Measurements from ENCODE around the gene GCH1. TPM values are rescaled to one million over a fixed set of nuclear protein-coding genes. Genes with fewer than 3 reads are reported as not detected.

The GCH1 gene
- total RNA-seq, 1 donor from 2014 or later = 52.5 TPM

DNA sequence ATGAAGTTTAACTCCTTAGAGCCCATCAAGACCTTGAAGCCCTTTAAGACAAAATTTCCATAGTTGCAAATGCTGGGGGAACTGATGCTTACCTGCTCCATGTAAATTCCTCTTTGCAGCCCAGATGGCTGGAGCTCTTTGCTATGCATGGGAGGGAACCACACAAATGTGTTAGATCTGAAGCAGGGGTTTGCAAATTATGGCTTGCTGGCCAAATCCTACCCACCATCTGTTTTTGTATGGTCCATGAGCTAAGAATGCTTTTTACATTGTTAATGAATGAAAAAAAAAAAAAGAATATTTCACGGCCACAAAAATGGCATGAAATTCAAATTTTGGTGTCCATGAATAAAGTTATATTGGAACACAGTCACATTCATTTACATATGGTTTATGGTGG is 74.6 kb downstream of the GCH1 start:
- DNase-seq (ENCODE audit: low spot score) = no peak
- Mint-ChIP-seq H3K9me3 (peaks cover 31% of the 10 kb centered on the region), H3K27ac (no peak overlapping the region), H3K4me3 (ENCODE audit: low read depth) (no peak overlapping the region), H3K4me1 (ENCODE audit: low read depth) (peaks cover 4% of the 10 kb centered on the region), H3K36me3 (ENCODE audit: low read depth) (peaks cover 6% of the 10 kb centered on the region), H3K27me3 (ENCODE audit: low read depth) (peaks cover 8% of the 10 kb centered on the region)
- intact Hi-C loops (cut with micrococcal nuclease) = no loop called here

DNA sequence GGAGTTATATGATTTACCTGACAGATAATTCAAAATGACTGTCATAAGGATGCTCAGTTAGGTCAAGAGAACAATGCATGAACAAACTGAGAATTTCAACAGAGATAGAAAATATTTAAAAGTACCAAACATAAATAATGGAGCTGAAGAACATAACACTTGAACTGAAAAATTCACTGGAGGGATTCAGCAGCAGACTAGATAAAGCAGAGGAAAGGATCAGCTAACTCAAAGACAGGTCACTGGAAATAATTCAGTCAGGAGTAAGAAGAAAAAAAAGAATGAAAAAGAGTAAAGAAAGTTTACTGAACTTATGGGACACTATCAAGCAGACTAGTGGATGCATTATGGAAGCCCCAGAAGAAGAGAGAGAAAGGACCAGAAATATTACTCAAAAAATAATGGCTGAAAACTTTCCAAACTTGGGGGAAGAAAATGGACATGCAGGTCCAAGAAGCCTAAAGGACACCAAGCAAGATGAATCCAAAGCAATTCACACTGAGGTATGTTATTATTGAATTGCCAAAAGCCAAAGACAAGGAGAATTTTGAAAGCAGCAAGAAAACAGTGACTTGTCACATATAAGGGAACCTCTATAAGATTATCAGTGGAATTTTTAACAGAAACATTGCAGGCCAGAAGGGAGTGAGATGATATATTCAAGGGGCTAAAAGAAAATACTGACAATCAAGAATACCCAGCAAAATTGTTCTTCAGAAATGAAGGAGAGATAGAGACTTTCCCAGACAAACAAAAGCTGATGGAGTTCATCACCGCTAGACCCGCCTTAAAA is 78.7 kb downstream of the GCH1 start:
- peaks cover 6% of the 10 kb centered on the region for H3K36me3 Mint-ChIP-seq (ENCODE audit: low read depth)
- H3K4me1 Mint-ChIP-seq (ENCODE audit: low read depth) = no peaks in the 10 kb centered on the region
- H3K4me3 Mint-ChIP-seq (ENCODE audit: low read depth) = no peak overlapping the region
- H3K27me3 Mint-ChIP-seq (ENCODE audit: low read depth) = peaks cover 17% of the 10 kb centered on the region
- intact Hi-C loops (cut with micrococcal nuclease) = no loop called here
- no peak for DNase-seq (ENCODE audit: low spot score)
- no peak overlapping the region for H3K27ac Mint-ChIP-seq
- H3K9me3 Mint-ChIP-seq = peaks cover 22% of the 10 kb centered on the region

DNA sequence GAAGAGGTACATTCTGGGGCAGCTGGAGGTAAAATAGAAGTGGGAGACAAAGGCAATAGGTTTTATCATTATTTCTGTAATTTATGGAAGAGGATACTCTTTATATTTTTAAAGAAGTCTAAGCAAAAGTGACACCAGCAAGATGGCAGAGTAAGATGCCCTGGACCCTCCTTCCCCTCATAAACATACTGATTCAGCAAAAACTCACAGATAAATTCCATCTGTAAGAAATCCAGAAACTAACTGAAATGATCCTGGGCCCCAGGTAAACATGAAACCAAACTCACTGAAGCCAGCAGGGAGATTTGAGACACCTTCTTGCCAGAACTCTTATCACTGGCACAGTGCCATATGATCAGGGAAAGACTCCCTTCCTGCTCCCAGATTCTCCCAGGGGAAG is 79.9 kb downstream of the GCH1 start:
- no peaks in the 10 kb centered on the region for H3K4me1 Mint-ChIP-seq (ENCODE audit: low read depth)
- no peak for DNase-seq (ENCODE audit: low spot score)
- peaks cover 6% of the 10 kb centered on the region for H3K36me3 Mint-ChIP-seq (ENCODE audit: low read depth)
- H3K9me3 Mint-ChIP-seq = peaks cover 22% of the 10 kb centered on the region
- H3K27me3 Mint-ChIP-seq (ENCODE audit: low read depth) = peaks cover 17% of the 10 kb centered on the region
- H3K27ac Mint-ChIP-seq = no peak overlapping the region
- no peak overlapping the region for H3K4me3 Mint-ChIP-seq (ENCODE audit: low read depth)
- intact Hi-C loops (cut with micrococcal nuclease) = no loop called here

DNA sequence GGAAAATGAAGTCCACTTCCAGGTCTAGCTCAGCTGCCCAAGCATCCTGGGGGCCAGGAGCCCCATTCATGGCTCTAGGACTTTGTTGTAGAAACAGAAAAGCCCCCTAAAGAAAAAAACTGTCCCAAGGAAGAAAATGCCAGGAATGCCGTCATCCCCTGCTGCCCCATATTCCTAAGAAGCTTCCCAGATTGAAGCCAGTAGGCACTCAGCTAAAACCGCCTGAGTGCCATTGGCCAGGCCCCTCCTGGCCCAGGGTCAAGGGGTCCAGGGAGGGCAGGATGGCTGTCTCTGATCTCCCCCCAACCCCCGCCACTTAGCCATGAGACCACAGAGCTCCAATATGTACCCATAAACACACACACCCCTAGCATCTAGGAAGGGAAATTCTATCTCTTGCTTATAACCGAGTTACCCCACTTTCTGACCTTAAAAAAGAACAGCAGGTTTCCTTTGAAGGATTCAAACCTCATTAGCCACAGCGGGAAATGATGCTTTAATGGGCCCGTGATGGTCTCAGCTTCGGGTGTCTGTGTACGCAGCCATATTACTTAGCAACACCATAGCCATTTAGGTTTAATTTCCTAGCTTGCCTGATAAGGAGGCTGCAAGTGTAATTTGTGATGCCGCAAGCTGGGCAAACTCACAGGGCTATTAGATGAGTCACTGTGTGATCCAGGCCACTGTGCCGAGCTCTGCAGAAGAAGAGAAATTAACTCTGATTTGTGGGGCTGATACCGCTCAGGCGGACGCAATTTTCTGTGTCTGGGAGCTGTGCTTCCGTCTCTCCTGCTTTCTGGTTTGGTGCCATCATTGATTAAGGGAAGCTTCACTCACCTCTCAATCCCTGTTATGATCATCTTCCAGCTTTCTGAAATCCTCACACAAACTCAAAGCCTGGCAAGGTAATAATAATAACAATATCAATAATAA is 84.2 kb downstream of the GCH1 start:
- intact Hi-C loops (cut with micrococcal nuclease) = no loop called here
- DNase-seq (ENCODE audit: low spot score) = no peak
- H3K9me3 Mint-ChIP-seq = peaks cover under 1% of the 10 kb centered on the region
- no peak overlapping the region for H3K27ac Mint-ChIP-seq
- no peak overlapping the region for H3K4me3 Mint-ChIP-seq (ENCODE audit: low read depth)
- H3K36me3 Mint-ChIP-seq (ENCODE audit: low read depth) = no peaks in the 10 kb centered on the region
- H3K4me1 Mint-ChIP-seq (ENCODE audit: low read depth) = no peaks in the 10 kb centered on the region
- H3K27me3 Mint-ChIP-seq (ENCODE audit: low read depth) = peaks cover 9% of the 10 kb centered on the region

DNA sequence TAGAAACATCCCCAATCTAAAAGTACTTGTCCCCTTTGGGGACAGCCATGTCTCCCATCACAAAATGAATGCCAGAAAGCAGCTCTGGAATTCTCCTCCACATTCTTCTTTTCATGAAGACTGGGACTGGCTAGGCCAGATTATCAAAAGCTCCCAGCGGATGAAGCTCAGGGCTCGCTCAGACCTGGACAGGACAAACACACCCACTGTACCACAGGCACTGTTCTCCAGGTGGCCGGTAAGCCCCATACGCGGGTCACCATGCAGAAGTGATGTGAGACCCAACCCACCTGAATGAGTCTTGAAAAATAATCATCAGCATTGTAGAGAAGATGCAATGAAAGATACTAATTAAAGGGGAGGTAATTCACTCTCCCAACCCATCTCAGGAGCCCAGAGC is 85.1 kb downstream of the GCH1 start:
- no peak overlapping the region for H3K27ac Mint-ChIP-seq
- no peaks in the 10 kb centered on the region for H3K4me1 Mint-ChIP-seq (ENCODE audit: low read depth)
- no peaks in the 10 kb centered on the region for H3K36me3 Mint-ChIP-seq (ENCODE audit: low read depth)
- H3K4me3 Mint-ChIP-seq (ENCODE audit: low read depth) = no peak overlapping the region
- DNase-seq (ENCODE audit: low spot score) = no peak
- intact Hi-C loops (cut with micrococcal nuclease) = no loop called here
- H3K27me3 Mint-ChIP-seq (ENCODE audit: low read depth) = peaks cover 13% of the 10 kb centered on the region
- H3K9me3 Mint-ChIP-seq = no peaks in the 10 kb centered on the region

DNA sequence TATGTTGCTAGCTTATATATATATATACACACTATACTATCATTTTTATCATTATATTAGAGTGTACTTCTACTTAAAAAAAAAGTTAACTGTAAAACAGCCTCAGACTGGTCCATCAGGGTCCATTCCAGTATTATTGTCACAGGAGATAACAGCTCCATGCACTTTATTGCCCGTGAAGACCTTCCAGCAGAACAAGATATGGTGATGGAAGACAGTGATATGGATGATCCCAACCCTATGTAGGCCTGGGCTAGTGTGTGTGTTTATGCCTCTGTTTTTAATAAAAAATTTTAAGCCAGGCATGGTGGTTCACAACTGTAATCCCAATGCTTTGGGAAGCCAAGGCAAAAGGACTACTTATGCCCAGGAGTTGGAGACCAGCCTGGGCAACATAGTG is 86.2 kb downstream of the GCH1 start:
- no peaks in the 10 kb centered on the region for H3K4me1 Mint-ChIP-seq (ENCODE audit: low read depth)
- no peaks in the 10 kb centered on the region for H3K36me3 Mint-ChIP-seq (ENCODE audit: low read depth)
- no peak overlapping the region for H3K27ac Mint-ChIP-seq
- peaks cover 14% of the 10 kb centered on the region for H3K27me3 Mint-ChIP-seq (ENCODE audit: low read depth)
- no peaks in the 10 kb centered on the region for H3K9me3 Mint-ChIP-seq
- intact Hi-C loops (cut with micrococcal nuclease) = no loop called here
- DNase-seq (ENCODE audit: low spot score) = no peak
- H3K4me3 Mint-ChIP-seq (ENCODE audit: low read depth) = no peak overlapping the region

DNA sequence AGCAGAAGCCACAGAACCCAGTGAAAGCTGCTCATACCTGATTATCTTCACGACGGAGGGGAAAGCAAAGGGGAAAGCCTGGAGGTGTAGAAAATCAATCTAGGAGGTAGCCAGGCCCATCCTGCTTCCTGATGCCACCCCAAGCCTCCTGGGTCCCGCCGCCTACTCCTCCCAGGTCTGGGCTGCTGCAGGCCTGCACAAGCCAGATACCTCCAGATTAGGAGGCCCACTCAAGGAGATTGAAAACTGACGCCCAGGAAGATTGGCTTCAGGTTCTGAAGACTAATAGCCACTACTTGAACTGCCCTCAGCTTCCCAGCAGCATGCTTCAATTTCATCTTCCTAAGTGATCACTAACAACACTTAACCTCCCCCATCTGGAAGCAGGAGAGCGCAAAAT is 87.1 kb downstream of the GCH1 start:
- intact Hi-C loops (cut with micrococcal nuclease) = no loop called here
- Mint-ChIP-seq H3K36me3 (ENCODE audit: low read depth) (no peaks in the 10 kb centered on the region), H3K4me1 (ENCODE audit: low read depth) (no peaks in the 10 kb centered on the region), H3K9me3 (no peaks in the 10 kb centered on the region), H3K27me3 (ENCODE audit: low read depth) (peaks cover 17% of the 10 kb centered on the region), H3K27ac (no peak overlapping the region), H3K4me3 (ENCODE audit: low read depth) (no peak overlapping the region)
- no peak for DNase-seq (ENCODE audit: low spot score)

DNA sequence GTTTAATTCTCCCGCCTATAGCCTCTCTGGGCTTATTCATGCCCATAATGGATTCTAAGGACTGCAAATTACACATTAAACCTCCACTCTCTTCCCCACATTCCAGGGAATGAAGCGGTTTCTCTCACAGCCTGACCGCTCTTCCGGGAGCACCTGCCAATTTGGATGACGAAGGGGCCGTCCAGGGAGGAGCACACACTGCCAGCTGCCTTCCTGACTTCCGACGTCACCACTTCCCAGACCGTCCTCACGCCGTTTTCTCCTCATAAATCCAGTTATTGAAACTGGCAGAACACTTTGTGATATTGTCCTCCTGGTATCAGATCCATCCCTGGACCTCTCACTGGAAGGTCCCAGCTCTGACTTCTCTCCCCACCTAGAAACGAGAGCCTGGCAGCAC is 87.6 kb downstream of the GCH1 start:
- peaks cover 17% of the 10 kb centered on the region for H3K27me3 Mint-ChIP-seq (ENCODE audit: low read depth)
- intact Hi-C loops (cut with micrococcal nuclease) = no loop called here
- no peak overlapping the region for H3K27ac Mint-ChIP-seq
- no peaks in the 10 kb centered on the region for H3K4me1 Mint-ChIP-seq (ENCODE audit: low read depth)
- H3K4me3 Mint-ChIP-seq (ENCODE audit: low read depth) = no peak overlapping the region
- no peak for DNase-seq (ENCODE audit: low spot score)
- H3K9me3 Mint-ChIP-seq = no peaks in the 10 kb centered on the region
- no peaks in the 10 kb centered on the region for H3K36me3 Mint-ChIP-seq (ENCODE audit: low read depth)

DNA sequence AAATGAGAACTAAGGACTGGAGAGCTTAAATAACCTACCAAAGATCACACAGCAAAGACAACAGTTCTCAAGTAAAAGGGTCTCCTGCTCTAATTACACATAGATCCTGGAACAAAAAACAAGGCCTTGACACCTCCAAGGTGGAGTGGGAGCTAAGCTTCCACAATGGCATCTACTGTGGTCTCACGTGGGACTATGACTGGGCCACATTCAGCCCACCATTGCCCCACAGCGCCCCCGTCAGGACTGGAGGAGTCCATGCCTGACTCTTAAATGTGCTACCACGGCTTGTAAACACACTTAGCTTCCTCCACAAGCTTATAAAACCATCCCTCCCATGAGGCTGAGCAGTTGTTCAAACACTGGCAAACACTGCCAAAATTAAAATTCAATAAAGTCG is 88.5 kb downstream of the GCH1 start:
- Mint-ChIP-seq H3K4me1 (ENCODE audit: low read depth) (peaks cover 2% of the 10 kb centered on the region), H3K9me3 (no peaks in the 10 kb centered on the region), H3K36me3 (ENCODE audit: low read depth) (no peaks in the 10 kb centered on the region), H3K27ac (no peak overlapping the region), H3K4me3 (ENCODE audit: low read depth) (no peak overlapping the region), H3K27me3 (ENCODE audit: low read depth) (peaks cover 12% of the 10 kb centered on the region)
- no peak for DNase-seq (ENCODE audit: low spot score)
- intact Hi-C loops (cut with micrococcal nuclease) = no loop called here

DNA sequence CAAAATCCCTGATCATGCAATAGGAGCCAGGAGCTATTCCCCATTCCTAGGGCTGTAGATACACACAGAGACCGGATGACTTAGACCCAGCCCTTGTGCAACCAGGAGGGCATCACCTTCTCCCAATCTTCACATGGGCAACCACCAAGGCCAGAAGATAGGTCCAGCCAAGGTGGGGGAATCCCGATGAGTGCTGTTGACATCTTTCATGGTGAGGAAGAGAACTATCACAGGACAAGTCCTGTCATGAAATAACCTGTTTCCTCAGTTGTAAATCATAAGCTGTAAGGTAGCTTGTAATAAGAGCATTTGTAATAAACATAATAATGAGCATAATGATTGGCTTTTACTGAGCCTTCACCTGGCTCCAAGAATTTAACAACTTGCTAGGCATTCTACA is 89.5 kb downstream of the GCH1 start:
- intact Hi-C loops (cut with micrococcal nuclease) = no loop called here
- H3K4me3 Mint-ChIP-seq (ENCODE audit: low read depth) = no peak overlapping the region
- no peaks in the 10 kb centered on the region for H3K9me3 Mint-ChIP-seq

DNA sequence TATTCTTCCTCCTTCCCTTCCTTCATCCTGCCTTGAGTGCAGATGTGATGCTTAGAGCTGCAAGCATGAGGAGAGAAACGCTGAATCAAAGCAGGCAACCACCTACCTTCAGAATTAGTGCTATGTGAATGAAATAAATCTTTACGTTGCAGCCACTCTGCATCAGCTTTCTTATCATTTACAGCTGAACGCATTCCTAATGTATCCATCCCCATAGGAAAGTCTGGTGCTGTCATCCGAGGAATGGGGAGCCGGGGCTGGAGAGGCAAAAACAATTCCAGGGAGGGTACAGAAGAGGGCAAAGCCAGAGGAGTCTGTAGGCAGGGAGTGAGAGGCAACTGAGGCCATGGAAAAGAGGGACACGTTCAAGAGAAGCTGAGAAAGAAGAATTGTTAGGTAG is 90.0 kb downstream of the GCH1 start:
- H3K9me3 Mint-ChIP-seq = no peaks in the 10 kb centered on the region
- intact Hi-C loops (cut with micrococcal nuclease) = no loop called here
- H3K27ac Mint-ChIP-seq = no peak overlapping the region
- no peak overlapping the region for H3K4me3 Mint-ChIP-seq (ENCODE audit: low read depth)
- peaks cover 12% of the 10 kb centered on the region for H3K27me3 Mint-ChIP-seq (ENCODE audit: low read depth)
- H3K4me1 Mint-ChIP-seq (ENCODE audit: low read depth) = peaks cover 2% of the 10 kb centered on the region
- no peak for DNase-seq (ENCODE audit: low spot score)
- no peaks in the 10 kb centered on the region for H3K36me3 Mint-ChIP-seq (ENCODE audit: low read depth)

More for the DNA sequence above, 89.5 kb downstream of the GCH1 start:
- peaks cover 12% of the 10 kb centered on the region for H3K27me3 Mint-ChIP-seq (ENCODE audit: low read depth)
- H3K27ac Mint-ChIP-seq = no peak overlapping the region
- DNase-seq (ENCODE audit: low spot score) = no peak
- H3K36me3 Mint-ChIP-seq (ENCODE audit: low read depth) = no peaks in the 10 kb centered on the region
- peaks cover 2% of the 10 kb centered on the region for H3K4me1 Mint-ChIP-seq (ENCODE audit: low read depth)

DNA sequence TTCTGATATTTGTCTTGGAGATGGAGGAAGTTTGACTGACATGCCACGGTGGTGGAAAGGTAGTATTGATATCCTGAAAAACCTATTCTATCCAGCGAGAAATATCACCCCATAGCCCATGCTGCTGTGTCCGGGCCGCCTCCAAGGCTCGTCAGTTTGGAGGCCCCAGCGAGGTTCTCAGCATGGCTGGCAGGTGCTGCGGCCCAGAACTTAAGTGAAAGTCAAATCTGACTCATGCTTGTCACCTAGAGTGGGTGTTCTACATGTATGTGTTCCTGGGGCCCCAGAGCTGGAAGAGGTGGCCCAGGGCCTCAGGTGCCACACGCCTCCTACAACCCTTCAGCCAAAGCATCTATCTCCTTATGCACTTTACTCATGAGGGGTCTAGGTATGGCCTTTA is 92.9 kb downstream of the GCH1 start:
- H3K4me1 Mint-ChIP-seq (ENCODE audit: low read depth) = peaks cover 2% of the 10 kb centered on the region
- no peaks in the 10 kb centered on the region for H3K9me3 Mint-ChIP-seq
- no peak overlapping the region for H3K27ac Mint-ChIP-seq
- H3K36me3 Mint-ChIP-seq (ENCODE audit: low read depth) = no peaks in the 10 kb centered on the region
- no peak overlapping the region for H3K4me3 Mint-ChIP-seq (ENCODE audit: low read depth)
- H3K27me3 Mint-ChIP-seq (ENCODE audit: low read depth) = peaks cover 18% of the 10 kb centered on the region
- intact Hi-C loops (cut with micrococcal nuclease) = no loop called here
- DNase-seq (ENCODE audit: low spot score) = no peak

All from activated T-helper 2 cell treated with anti-CD3 and anti-CD28 coated beads, Interferon-gamma antibody, Interleukin-2, Interleukin-4, amounts not matched to agents 10 μg/mL and 5 μg/mL and 100 μg/mL, durations not matched to agents 14 hours and 24 hours and 36 hours (primary cell).